SK-N-SH (cell line): ENCODE data around the gene PITHD1. TPM values are rescaled to one million over a fixed set of nuclear protein-coding genes. Genes with fewer than 3 reads are reported as not detected.

Experiments
- CTCF ChIA-PET: fragments of 300-600, 350-600 bp; formaldehyde crosslinking; extraction: SDS; loops from one replicate; lab custom pipeline; 2021; lab: Yijun Ruan, JAX
- POLR2A ChIA-PET: fragments of 350-600 bp; sonication (Branson Sonifier 250); formaldehyde crosslinking; extraction: SDS; loops from one replicate; lab custom pipeline; 2020; ENCODE audit warnings: antibody characterized with exemption, inconsistent platforms; lab: Yijun Ruan, JAX
- DNase-seq: peaks from one replicate; pipeline ENCODE4 v3.0.0; 2012
- H2AFZ ChIP-seq: fragments of 200-600 bp; sonication (generic); 2 replicates; pipeline ENCODE4 v1.8.1; 2016; ENCODE audit warnings: antibody characterized with exemption, mild to moderate bottlenecking, low read depth
- H3F3A ChIP-seq: fragments of 200-600 bp; sonication (generic); replicated peaks from 2 replicates; pipeline ENCODE3; 2016; ENCODE audit warnings: antibody characterized with exemption, mild to moderate bottlenecking; ENCODE audit not compliant: insufficient read depth
- H3K27ac ChIP-seq, 2 experiments: fragments of 200-500 bp in 1 of 2; fragments of 200-600 bp in 1 of 2; sonication (Bioruptor generic) in 1 of 2; sonication (generic), shearing (Covaris generic) in 1 of 2; 2 replicates each; pipeline versions ENCODE4 v1.5.1 to v1.6.1; 2014 to 2016; ENCODE audit warnings: low read depth in 2 of 2, inconsistent platforms in 1 of 2, low read length in 1 of 2, mild to moderate bottlenecking in 1 of 2, mixed read lengths in 1 of 2
- H3K27me3 ChIP-seq: fragments of 200-600 bp; sonication (generic), shearing (Covaris generic); 2 replicates; pipeline ENCODE4 v1.6.1; 2016; ENCODE audit warnings: mixed run types; ENCODE audit not compliant: insufficient read depth
- H3K36me3 ChIP-seq, 2 experiments: fragments of 200-500 bp in 1 of 2; fragments of 200-600 bp in 1 of 2; sonication (Bioruptor generic) in 1 of 2; sonication (generic) in 1 of 2; replicated peaks in 1 of 2; 2 replicates each; pipeline versions ENCODE3 to v1.5.1; 2014 to 2016; ENCODE audit warnings: low read length in 1 of 2, mild to moderate bottlenecking in 1 of 2; ENCODE audit not compliant: insufficient read depth in 2 of 2, control insufficient read depth in 1 of 2
- H3K4me1 ChIP-seq, 2 experiments: fragments of 200-500 bp in 1 of 2; fragments of 200-600 bp in 1 of 2; sonication (Bioruptor generic) in 1 of 2; sonication (generic), shearing (Covaris generic) in 1 of 2; 2 replicates each; pipeline versions ENCODE4 v1.5.1 to v1.6.1; 2014 to 2016; ENCODE audit warnings: low read depth in 1 of 2, low read length in 1 of 2, mixed run types in 1 of 2; ENCODE audit not compliant: insufficient read depth in 2 of 2, control insufficient read depth in 1 of 2
- H3K4me2 ChIP-seq: fragments of 200-600 bp; sonication (generic), shearing (Covaris generic); 2 replicates; pipeline ENCODE4 v1.6.1; 2017; ENCODE audit warnings: mixed run types
- H3K4me3 ChIP-seq, 2 experiments: fragments of 200-500 bp in 1 of 2; fragments of 200-600 bp in 1 of 2; sonication (Bioruptor generic) in 1 of 2; sonication (generic), shearing (Covaris generic) in 1 of 2; 2 replicates each; pipeline versions ENCODE4 v1.5.1 to v1.8.1; 2014 to 2016; ENCODE audit warnings: low read depth in 2 of 2, inconsistent platforms in 1 of 2, low read length in 1 of 2, mild to moderate bottlenecking in 1 of 2, mixed read lengths in 1 of 2, moderate library complexity in 1 of 2
- H3K79me2 ChIP-seq: fragments of 200-600 bp; sonication (generic); 2 replicates; pipeline ENCODE4 v1.8.1; 2017; ENCODE audit warnings: mild to moderate bottlenecking; ENCODE audit not compliant: insufficient read depth
- H3K9ac ChIP-seq: fragments of 200-600 bp; sonication (generic); 2 replicates; pipeline ENCODE4 v1.6.1; 2017; ENCODE audit warnings: mixed run types
- H3K9me2 ChIP-seq: fragments of 200-600 bp; sonication (generic); 2 replicates; pipeline ENCODE4 v1.6.1; 2017; ENCODE audit warnings: mixed run types
- H3K9me3 ChIP-seq: fragments of 200-600 bp; sonication (generic); 2 replicates; pipeline ENCODE4 v1.6.1; 2017; ENCODE audit warnings: mixed run types, mild to moderate bottlenecking, moderate library complexity
- H4K20me1 ChIP-seq: fragments of 200-600 bp; sonication (generic); 2 replicates; pipeline ENCODE4 v1.6.1; 2017; ENCODE audit warnings: mild to moderate bottlenecking, mixed run types; ENCODE audit not compliant: insufficient read depth
- GATA2 ChIP-seq: sonication (generic); formaldehyde crosslinking; IDR thresholded peaks from 2 replicates; pipeline ENCODE4 v1.5.0; 2020; ENCODE audit warnings: mild to moderate bottlenecking, missing genetic modification reagents
- NRF1 ChIP-seq: IDR thresholded peaks from 2 replicates; pipeline ENCODE4 v1.6.1; 2012; ENCODE audit warnings: low read depth, mild to moderate bottlenecking, low read length
- RAD21 ChIP-seq: IDR thresholded peaks from 2 replicates; pipeline ENCODE4 v1.6.1; 2012; ENCODE audit warnings: mild to moderate bottlenecking, low read length
- RFX5 ChIP-seq: IDR thresholded peaks from 2 replicates; pipeline ENCODE4 v1.6.1; 2012; ENCODE audit warnings: mild to moderate bottlenecking, improper control_type of control experiment, low read length
- TCF12 ChIP-seq: IDR thresholded peaks from 2 replicates; pipeline ENCODE4 v1.4.0; 2012
- YY1 ChIP-seq: IDR thresholded peaks from 2 replicates; pipeline ENCODE4 v1.4.0; 2012; ENCODE audit warnings: low read depth, mild to moderate bottlenecking
- WGBS: methylation state at CpG from one replicate; pipeline ENCODE4 v1.1.6; 2017; ENCODE audit warnings: low lambda C conversion rate; 5-methylcytosine and 5-hydroxymethylcytosine counted together
- polyA plus RNA-seq, 3 experiments: library from polyadenylated mRNA; depleted of rRNA; stranded (reverse); fragments of >200 nt; gene quantifications; 2 replicates each; pipeline ENCODE4 v1.2.3, GENCODE V29; 2012
- TF ChIP-seq, protein P1 (sequence below): fragments of 150-350 bp; IDR thresholded peaks from 2 replicates; pipeline ENCODE4 v1.6.1; 2017; ENCODE audit warnings: antibody characterized with exemption, low read length, low read depth, borderline replicate concordance

The PITHD1 gene
- polyA plus RNA-seq, 1 of the 3 experiments (the other 2 are of a cell fraction): 36.3 TPM

DNA sequence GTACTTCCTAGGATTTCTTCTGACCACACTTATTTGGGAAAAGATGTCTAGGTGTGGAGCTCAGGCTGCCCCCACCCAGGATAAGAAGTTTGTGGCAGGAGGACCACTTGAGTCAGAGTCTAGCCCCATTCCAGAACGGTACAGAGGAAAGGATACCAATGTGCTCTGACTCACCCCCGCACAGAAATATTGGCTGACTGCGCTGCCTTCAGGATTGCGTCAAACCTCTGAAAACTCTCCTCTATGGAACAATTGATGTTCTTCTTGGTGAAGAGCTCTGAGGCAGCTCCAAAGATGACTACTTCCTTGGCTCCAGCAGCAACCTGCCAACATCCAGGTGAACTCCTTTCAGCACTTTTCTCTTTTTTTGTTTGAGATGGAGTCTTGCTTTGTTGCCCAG lies 35.8 kb downstream of the PITHD1 start:
- DNase-seq: no peak
- POLR2A ChIA-PET: no interaction called here

DNA sequence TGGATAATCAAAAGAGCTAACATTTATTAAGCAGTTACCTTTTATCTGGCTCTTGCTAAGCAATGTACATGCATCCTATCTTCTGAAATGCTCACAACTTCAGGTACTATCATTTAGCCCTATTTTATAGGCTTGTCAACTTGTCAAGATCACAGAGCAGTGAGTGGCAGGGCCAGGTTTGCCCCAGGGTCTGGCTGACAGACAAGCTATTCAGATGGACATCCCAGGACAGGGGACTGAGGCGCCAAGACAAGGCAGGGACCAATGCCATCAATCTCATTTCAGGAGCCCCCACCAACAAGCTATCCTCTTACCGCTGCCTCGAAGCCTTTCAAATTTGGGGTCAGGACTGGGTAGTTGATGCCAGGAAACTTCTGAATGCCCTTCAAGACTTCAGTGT lies 38.1 kb downstream of the PITHD1 start:
- ChIA-PET CTCF (interaction anchor here (1.1 to 4.4 kb wide), 5 partner anchors 9 to 103 kb away, joined by 3 to 18 read pairs (median 4); partner anchors contain the start of genes FUCA1 and HMGCL), POLR2A (interaction anchor here (0.6 to 1.0 kb wide), 2 partner anchors 9 to 107 kb away, joined by 3 to 4 read pairs; partner anchors contain the start of gene HMGCL)
- H3K9ac ChIP-seq: no peak overlapping the region
- no peaks in the 10 kb centered on the region for H3K9me2 ChIP-seq
- WGBS: 100% methylated on average over 3 of the region's 3 CpGs
- H3K36me3 ChIP-seq: peaks cover 13 to 20% of the 10 kb centered on the region in 2 experiments
- no peak overlapping the region for H3K27ac ChIP-seq
- DNase-seq: no peak
- no peaks in the 10 kb centered on the region for H3K27me3 ChIP-seq
- H3K4me2 ChIP-seq: no peak overlapping the region
- no peaks in the 10 kb centered on the region for H3K9me3 ChIP-seq
- no peaks in the 10 kb centered on the region for H3F3A ChIP-seq
- no peak overlapping the region for H3K4me3 ChIP-seq
- H4K20me1 ChIP-seq: no peaks in the 10 kb centered on the region
- H3K4me1 ChIP-seq: no peaks in the 10 kb centered on the region
- no peak overlapping the region for H2AFZ ChIP-seq
- H3K79me2 ChIP-seq: no peaks in the 10 kb centered on the region
- no peak for TF ChIP-seq GATA2 (CRISPR knock-in tag)
- no peak for TF ChIP-seq RFX5
- TF ChIP-seq TCF12: no peak

More for the DNA sequence above, 35.8 kb downstream of the PITHD1 start:
- Histone ChIP-seq H3K9me2 (no peaks in the 10 kb centered on the region), H3K79me2 (no peaks in the 10 kb centered on the region), H3K9ac (no peak overlapping the region), H4K20me1 (no peaks in the 10 kb centered on the region), H3K4me2 (no peak overlapping the region), H3K27me3 (no peaks in the 10 kb centered on the region), H3K36me3 (peaks cover 13 to 14% of the 10 kb centered on the region in 2 experiments), H3K9me3 (no peaks in the 10 kb centered on the region), H3K4me1 (no peaks in the 10 kb centered on the region), H3K4me3 (no peak overlapping the region), H2AFZ (no peak overlapping the region), H3K27ac (no peak overlapping the region), H3F3A (no peaks in the 10 kb centered on the region)
- CTCF ChIA-PET: interaction anchor here (1.2 to 1.6 kb wide), 2 partner anchors 10 to 11 kb away, joined by 4 to 6 read pairs; no protein-coding TSS in a partner anchor
- WGBS: 100% methylated on average over 2 of the region's 4 CpGs
- no peak for TF ChIP-seq NRF1

DNA sequence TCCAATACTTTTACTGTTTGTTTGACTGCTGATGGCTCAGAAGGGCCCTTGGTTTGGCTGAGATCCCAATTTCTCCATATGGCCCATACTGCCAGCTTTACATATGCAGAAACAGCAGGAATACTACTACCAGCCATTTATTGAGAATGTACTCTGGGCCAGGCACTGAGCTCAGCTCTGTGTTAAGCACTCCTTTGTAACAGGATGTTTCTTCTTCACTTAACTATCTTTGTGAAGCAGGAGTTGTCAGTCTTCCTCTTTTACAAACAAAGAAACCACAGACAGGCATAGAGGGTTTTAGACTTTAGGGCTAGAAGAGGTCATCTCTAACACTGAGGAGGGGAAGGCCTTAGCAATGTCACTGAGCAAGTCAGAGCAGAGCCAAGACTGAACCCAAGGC lies 38.7 kb downstream of the PITHD1 start:
- H3K4me2 ChIP-seq: no peak overlapping the region
- H3F3A ChIP-seq: no peaks in the 10 kb centered on the region
- H3K27ac ChIP-seq: no peak overlapping the region
- DNase-seq: no peak
- H3K4me3 ChIP-seq: no peak overlapping the region
- H4K20me1 ChIP-seq: no peaks in the 10 kb centered on the region
- POLR2A ChIA-PET: interaction anchor here (1.0 kb wide), 1 partner anchor 9 kb away, joined by 3 read pairs; the partner anchor contains the start of gene HMGCL
- no peak overlapping the region for H2AFZ ChIP-seq
- peaks cover 13 to 20% of the 10 kb centered on the region in 2 experiments for H3K36me3 ChIP-seq
- no peaks in the 10 kb centered on the region for H3K9me3 ChIP-seq
- no peak overlapping the region for H3K9ac ChIP-seq
- H3K4me1 ChIP-seq: no peaks in the 10 kb centered on the region
- CTCF ChIA-PET: interaction anchor here (1.1 to 4.4 kb wide), 6 partner anchors 8 to 103 kb away, joined by 3 to 18 read pairs (median 4); partner anchors contain the start of genes FUCA1 and HMGCL
- no peaks in the 10 kb centered on the region for H3K9me2 ChIP-seq
- TF ChIP-seq RAD21: no peak
- no peaks in the 10 kb centered on the region for H3K79me2 ChIP-seq
- H3K27me3 ChIP-seq: no peaks in the 10 kb centered on the region

DNA sequence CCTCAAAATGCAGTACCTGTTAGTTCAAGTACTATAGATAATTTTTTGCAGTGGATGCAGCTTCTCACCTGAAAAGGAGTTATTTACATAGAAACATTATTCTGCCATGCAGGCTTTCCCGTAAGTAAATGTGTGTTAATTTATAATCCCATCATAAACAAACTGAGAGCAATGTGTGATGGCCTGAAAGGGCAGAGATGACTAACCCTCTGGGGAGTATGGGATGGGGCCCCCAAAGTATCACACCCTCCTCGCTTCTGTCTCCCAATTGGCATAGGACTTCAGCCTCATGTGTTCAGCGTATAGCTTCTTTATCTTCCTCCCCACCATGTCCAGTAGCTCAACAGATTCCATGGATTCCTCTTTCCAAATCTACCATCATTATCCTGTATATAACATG lies 39.4 kb downstream of the PITHD1 start:
- Histone ChIP-seq H3K9ac (no peak overlapping the region), H3K4me3 (no peak overlapping the region), H3K79me2 (no peaks in the 10 kb centered on the region), H3F3A (no peaks in the 10 kb centered on the region), H3K9me2 (no peaks in the 10 kb centered on the region), H3K4me2 (no peak overlapping the region), H3K9me3 (no peaks in the 10 kb centered on the region), H4K20me1 (no peaks in the 10 kb centered on the region), H3K27me3 (no peaks in the 10 kb centered on the region), H3K27ac (no peak overlapping the region), H3K36me3 (peaks cover 13 to 20% of the 10 kb centered on the region in 2 experiments), H3K4me1 (no peaks in the 10 kb centered on the region), H2AFZ (no peak overlapping the region)
- CTCF ChIA-PET: interaction anchor here (1.1 to 4.4 kb wide), 2 partner anchors 9 to 99 kb away, joined by 4 to 18 read pairs; no protein-coding TSS in a partner anchor
- WGBS: 98% methylated on average over 3 of the region's 3 CpGs
- no peak for DNase-seq
- TF ChIP-seq, protein P1, sequence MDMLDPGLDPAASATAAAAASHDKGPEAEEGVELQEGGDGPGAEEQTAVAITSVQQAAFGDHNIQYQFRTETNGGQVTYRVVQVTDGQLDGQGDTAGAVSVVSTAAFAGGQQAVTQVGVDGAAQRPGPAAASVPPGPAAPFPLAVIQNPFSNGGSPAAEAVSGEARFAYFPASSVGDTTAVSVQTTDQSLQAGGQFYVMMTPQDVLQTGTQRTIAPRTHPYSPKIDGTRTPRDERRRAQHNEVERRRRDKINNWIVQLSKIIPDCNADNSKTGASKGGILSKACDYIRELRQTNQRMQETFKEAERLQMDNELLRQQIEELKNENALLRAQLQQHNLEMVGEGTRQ: no peak
- no peak for TF ChIP-seq YY1
- no peak for TF ChIP-seq GATA2 (CRISPR knock-in tag)
- TF ChIP-seq TCF12: no peak
- POLR2A ChIA-PET: no interaction called here
